GM19035 (cell line): ENCODE results near the gene TXNDC16.
"Not testable (repeated sequence)": the region's sequence is repeated elsewhere in the genome, so short reads cannot be mapped to it uniquely, and the experiment has no call there.

Experiments used
- ATAC-seq: cut with Tn5 transposase; IDR thresholded peaks from one replicate; pipeline ENCODE4 v1.9.1; 2021; ENCODE audit not compliant: unreplicated experiment

The TXNDC16 gene, protein sequence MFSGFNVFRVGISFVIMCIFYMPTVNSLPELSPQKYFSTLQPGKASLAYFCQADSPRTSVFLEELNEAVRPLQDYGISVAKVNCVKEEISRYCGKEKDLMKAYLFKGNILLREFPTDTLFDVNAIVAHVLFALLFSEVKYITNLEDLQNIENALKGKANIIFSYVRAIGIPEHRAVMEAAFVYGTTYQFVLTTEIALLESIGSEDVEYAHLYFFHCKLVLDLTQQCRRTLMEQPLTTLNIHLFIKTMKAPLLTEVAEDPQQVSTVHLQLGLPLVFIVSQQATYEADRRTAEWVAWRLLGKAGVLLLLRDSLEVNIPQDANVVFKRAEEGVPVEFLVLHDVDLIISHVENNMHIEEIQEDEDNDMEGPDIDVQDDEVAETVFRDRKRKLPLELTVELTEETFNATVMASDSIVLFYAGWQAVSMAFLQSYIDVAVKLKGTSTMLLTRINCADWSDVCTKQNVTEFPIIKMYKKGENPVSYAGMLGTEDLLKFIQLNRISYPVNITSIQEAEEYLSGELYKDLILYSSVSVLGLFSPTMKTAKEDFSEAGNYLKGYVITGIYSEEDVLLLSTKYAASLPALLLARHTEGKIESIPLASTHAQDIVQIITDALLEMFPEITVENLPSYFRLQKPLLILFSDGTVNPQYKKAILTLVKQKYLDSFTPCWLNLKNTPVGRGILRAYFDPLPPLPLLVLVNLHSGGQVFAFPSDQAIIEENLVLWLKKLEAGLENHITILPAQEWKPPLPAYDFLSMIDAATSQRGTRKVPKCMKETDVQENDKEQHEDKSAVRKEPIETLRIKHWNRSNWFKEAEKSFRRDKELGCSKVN

DNA sequence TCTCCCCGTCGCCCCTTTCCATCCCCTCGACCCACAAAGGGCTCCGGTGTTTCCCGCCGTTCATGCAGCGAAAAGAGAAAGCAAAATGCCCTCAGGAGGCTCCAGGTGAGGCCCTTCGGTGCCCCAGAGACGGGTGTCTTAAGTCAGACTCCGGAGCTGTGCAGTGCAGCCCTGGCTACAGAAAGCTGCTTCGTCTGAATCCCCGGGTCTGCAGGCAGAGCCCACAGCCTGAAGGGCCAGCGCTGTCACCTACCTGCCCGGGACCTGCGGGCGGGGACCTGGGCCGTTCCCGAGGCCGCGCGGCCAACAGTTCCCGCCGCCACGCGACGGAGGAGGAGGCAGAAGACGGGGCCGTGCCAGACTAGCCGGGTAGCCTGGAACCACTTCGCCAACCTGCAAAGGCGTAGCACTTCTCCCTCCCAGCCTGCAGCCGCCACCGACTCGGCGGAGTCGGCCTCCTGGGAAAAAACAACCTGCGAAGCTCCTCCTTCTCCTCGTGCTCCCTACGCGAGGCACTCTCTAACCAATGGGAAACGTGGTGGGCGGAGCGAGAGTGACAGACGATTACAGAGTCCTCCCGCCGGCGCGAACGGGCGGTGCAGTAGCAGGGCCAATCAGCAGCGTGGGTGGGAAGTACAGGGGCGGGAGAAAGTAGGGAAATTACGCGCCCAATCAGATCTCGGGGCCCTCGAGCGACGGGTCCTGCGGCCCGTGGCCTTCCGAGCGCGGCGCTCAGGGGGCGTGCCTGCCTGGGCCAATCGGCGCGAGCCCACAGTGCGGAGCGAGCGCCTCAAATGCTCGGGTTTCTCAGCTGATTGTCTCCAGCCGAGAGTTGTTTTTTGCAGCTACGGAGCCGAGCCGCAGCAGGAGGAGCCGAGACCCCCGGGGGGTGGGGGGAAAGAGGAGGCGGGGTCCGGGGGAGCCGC, at the start of gene TXNDC16, which contains the start of gene GPR137C:
Gene TXNDC16 (minus strand): TSS at position 443 of the 926 bp plus-strand sequence. CDS start 8,948 bp downstream, outside the sequence.
Gene GPR137C (plus strand): TSS at position 774 of the 926 bp plus-strand sequence. CDS start 312 bp downstream, outside the sequence.
- ATAC-seq, result peak; percentile 86

DNA sequence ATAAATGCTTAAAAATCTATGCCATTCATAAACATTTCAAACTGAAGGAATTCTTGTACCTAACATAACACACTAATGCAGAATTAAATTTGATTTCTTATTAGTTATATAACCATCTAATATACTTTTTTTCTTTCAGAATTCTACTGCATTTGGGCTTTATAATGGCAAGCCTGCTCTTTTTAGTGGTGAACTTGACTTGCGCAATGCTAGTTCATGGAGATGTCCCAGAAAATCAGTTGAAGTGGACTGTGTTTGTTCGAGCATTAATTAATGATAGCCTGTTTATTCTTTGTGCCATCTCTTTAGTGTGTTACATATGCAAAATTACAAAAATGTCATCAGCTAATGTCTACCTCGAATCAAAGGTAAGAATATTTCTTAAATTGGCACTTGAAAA, 47.7 kb upstream of the TXNDC16 start:
- ATAC-seq, result no peak

DNA sequence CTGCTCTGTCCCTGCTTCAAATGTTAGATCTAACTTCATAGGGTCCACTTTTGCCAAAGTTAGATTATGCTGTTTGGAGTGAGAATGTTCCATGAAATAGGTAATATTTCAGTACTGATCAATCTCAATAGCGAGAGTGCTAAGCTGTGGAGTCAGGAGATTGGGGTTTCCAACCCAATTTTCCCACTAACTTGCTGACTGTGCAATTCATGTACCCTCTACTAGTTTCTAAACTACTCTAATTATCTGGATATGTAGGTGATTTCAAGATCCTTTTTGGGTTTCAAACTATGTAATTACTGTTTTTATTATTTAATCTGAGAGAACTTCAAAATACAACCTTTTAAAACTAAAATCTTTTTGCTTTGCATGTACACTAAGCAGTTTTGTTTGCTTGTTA, 46.3 kb upstream of the TXNDC16 start:
- ATAC-seq, result no peak

DNA sequence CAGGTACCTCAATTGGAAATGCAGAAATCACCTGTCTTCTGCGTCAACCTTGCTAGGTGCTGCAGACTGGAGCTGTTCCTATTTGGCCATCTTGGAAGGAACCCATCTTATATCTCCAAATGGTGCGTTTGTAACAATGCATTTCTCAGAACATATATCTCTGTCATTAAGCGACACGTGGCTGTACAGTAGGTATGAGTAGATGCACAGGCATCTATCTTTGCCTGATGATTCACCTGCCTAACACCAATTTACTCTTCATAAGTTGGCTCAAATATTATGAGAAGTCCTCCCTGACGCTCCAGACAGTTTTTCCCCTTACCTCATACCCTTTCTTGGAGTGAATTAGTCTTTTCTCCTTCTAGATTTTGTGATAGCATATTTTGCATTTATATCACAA, 44.6 kb upstream of the TXNDC16 start:
- no peak for ATAC-seq

DNA sequence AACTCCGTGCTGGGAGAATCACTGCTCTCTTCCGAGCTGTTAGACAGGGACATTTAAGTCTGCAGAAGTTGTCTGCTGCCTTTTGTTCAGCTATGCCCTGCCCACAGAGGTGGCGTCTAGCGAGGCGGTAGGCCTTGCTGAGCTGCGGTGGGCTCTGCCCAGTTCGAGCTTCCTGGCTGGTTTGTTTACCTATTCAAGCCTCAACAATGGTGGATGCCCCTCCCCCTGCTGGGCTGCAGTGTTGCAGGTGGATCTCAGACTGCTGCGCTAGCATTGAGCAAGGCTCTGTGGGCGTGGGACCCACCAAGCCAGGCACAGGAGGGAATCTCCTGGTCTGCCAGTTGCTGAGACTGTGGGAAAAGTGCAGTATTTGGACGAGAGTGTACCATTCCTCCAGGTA, 44.0 kb upstream of the TXNDC16 start:
- no peak for ATAC-seq

DNA sequence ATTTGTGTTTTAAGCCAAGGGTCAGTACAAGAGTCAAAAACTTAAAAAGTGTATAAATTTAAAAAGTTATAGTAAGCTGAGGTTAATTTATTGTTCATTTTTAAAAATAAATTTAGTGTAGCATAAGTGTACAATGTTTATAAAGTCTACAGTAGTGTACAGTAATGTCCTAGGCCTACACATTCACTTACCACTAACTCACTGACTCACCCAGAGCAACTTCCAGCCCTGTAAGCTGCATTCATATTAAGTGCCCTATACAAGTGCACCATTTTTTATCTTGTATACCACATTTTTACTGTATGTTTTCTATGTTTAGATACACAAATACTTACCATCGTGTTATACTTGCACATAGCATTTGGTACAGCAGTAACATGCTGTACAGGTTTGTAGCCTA, 38.0 kb upstream of the TXNDC16 start:
- ATAC-seq, result no peak

DNA sequence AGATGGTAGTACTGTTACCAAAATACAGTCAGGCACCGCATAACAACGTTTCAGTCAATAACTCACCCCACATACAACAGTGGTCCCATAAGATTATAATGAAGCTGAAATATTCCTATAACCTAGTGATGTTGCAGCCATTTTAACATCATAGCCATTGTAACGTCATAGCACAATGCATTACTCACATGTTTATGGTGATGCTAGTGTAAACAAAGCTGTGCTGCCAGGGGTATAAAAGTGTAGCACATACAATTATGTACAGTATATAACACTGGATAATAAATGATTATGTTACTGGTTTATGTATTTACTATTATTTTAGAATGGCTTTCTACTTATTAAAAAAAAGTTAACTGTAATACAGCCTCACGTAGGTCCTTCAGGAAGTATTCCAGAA, 37.3 kb upstream of the TXNDC16 start:
- no peak for ATAC-seq

DNA sequence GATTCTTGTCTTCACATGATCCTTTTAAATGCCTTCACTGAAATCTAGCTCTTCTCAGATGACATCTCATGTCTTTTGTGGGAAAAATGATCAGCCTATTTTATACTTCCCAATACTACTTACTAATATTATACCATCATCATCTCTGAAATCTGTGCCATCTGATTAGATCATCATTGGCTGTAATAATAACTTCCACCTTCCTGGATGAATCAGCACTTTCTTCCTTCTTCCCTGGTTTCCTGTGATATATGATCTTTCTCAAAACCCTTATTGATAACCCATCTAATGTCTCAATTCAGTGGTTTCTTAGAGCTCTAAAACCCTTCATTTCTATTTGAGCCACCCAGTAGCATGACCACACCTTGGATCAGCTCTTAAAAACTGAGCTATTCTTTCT, 31.2 kb upstream of the TXNDC16 start:
- ATAC-seq, result no peak

DNA sequence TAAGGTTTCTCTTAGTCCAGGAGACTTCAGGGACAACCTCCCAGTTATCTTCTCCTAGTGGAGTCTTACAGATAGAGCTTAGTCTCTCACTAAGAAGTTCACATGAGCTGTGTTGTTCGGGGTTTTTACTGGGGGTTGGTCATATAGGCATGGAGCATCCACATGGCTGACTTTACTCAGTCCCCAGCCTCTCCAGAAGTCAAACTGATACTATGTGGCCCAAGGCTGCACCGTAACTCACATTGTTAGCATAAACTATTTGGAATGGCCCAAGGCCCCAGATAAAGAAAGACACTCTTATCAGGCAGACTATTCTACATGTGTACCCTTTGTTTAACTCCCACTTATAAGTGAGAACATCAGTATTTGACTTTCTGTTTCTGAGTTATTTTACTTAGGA, 23.6 kb upstream of the TXNDC16 start:
- ATAC-seq, result no peak

DNA sequence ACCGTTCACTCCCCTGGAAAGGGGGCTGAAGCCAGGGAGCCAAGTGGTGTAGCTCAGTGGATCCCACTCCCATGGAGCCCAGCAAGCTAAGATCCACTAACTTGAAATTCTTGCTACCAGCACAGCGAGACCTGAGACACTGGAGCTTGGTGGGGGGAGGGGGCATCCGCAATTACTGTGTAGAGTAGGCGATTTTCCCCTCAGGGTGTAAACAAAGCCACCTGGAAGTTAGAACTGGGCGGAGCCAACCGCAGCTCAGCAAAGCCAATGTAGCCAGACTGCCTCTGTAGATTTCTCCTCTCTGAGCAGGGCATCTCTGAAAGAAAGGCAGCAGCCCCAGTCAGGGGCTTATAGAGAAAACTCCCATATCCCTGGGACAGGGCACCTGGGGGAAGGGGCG, 16.1 kb upstream of the TXNDC16 start:
- ATAC-seq, result not testable (repeated sequence)

DNA sequence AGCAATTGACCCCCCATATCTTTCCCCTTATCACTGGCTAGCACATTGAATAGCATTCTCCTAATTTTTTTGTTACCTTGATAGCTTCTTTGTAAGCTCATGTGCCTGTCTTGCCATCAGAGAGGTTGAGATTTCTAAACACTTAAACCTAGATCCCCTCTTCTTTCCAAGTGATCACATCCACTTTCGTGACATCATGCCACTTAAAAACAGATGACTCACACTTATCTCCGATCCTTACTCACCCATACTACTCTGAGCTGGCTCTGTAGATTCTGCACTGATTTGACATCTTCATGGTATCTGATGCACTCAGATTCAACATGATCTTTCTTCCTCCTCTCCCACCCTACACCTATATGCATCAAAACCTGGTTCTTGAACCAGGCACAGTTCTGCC, 10.8 kb upstream of the TXNDC16 start:
- ATAC-seq, result no peak

DNA sequence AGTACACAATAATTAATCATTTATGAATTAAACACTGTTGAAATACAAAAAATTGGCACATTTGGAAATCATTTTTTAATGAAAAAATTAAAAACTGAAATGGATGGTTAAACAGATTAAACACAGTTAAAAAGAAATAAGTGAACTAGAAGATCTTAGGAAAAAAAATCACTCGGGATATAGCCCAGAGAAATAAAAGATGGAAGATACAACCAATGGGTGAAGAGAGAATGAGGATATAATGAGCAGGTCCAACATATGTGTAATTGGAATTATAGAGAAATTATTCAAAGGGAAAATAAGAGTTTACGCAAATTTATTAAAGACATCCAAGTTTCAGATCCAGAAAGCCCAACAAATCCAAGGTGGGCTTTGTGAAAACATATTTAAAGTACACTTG, 6.4 kb upstream of the TXNDC16 start:
- no peak for ATAC-seq

DNA sequence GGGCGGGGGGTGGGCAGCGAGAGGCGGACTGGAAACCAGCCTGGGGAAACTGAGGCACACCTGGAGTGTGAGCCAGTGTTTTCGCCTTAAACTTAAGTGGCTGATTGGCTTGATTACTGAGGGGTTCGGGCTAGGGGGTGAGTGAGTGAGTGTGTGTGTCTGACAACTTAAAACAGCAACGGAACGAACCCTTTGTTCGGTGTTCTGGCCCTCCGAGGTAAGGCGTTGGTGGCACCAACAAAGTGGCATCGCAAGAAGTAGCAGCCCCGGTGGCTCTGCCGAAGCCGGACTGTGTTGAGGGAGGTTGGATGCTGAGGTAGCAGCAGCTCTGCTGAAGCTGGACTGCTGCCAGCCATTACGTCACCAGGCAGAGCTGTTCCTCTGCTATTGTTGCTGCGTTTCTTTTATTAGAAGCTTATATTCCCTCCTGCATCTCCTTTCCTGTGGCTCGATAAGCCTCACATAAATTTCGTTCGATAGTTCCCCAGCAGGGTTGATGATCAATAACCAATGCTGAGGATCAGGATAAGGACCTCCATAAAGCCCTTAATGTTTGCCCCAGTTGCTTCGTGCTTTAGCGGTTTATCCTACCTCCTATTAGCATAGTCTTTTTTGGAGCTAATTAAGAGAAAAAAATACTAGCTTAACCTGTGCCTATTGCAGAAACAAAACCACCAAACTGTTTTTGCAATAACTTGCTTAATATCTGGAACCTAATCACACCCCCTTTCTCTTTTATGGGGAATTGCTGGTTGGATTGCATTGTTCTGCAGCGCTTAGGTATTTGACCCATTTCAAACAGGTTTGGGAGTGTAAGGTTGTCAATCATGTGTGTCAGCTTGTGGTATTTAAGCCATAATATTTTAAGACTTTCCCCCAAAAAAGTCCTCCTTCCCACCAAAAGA, 1.6 kb upstream of the TXNDC16 start:
- ATAC-seq, result no peak

DNA sequence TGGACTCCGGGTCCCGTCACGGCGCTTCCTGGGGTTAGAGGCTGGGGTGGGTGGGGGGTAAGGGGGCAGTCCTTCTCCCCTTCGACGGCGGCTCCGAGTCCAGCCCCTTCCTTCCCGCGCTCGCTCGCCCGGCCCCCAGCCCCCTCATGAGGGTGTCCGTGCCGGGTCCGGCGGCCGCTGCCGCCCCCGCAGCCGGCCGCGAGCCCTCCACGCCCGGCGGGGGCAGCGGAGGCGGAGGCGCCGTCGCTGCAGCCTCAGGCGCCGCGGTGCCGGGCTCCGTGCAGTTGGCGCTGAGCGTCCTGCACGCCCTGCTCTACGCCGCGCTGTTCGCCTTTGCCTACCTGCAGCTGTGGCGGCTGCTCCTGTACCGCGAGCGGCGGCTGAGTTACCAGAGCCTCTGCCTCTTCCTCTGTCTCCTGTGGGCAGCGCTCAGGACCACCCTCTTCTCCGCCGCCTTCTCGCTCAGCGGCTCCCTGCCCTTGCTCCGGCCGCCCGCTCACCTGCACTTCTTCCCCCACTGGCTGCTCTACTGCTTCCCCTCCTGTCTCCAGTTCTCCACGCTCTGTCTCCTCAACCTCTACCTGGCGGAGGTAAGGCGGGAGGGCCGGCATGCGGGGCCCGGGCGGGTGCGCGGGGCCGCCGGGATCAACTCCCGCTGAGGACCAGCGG, 831 bp upstream of the TXNDC16 start:
- ATAC-seq, result peak; percentile 32

DNA sequence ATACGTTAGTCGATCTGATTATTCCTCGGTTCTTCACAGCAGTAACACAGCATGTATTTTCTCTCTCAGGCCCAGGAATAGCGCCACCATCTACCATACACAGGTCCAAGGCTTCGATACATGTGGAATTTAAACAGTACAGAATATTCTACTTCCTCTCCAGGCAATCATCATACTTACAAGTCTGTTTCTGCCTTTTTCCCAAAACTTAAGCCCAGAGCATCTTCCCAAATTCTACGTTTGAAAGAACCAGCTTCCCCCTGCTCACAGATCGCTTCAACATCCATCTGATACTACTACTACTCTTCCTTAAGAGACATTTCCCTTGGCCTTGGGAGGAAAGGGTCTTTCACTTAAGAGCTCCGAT, 626 bp downstream of the TXNDC16 start:
- ATAC-seq, result no peak

DNA sequence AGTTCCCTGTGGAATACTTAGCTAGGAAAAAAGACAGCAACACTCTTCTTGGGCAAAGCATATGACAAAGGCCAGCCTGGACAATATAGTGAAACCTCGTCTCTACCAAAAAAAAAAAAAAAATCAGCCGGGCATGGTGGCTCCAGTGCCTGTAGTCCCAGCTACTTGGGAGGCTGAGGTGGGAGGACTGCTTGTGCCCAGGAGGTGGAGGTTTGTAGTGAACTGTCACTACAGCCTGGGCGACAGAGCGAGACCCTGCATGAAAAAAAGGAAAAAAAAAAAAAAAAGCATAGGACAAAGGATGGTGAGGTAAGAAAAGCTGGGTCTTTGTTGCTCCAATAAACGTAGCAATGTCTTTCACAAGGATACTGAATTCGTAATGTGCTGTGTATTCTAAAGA, 1.1 kb downstream of the TXNDC16 start:
- ATAC-seq, result no peak

DNA sequence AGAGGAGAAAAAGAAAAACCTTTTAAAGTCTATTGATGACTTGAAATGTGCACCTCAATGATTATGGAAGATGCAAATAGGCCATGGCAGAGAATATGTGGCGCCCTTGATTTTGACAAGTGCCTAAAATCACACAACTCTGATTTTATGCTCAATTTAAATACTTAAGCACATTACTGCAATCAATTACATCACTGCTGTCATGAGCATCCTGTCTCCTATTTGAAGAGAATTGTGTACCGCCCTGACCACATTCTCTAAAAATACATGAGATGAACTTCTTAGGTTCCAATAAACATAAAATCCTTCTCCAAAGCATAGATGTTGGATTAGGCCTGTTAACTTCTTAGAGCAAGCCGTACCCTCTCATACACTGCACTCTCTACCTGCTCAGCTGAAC, 1.6 kb downstream of the TXNDC16 start:
- no peak for ATAC-seq

DNA sequence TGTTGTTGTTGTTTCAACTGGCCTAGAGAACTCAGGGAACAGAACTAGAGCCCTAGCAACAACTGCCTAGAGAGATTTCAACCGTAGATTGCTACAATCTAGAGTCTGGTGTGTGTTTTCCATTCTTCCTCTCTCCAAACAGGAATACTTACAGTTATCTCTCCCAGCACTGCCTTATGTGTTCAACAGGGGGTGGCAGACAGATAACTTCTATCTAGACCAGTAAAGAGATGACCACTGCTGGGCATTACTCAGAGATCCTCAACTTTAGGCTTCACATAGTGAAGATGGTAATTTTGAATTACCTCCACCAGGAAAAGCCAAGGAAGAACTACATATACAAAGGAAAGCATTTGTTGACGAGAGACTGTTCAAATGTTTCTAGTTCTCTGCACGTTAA, 4.8 kb downstream of the TXNDC16 start:
- no peak for ATAC-seq

DNA sequence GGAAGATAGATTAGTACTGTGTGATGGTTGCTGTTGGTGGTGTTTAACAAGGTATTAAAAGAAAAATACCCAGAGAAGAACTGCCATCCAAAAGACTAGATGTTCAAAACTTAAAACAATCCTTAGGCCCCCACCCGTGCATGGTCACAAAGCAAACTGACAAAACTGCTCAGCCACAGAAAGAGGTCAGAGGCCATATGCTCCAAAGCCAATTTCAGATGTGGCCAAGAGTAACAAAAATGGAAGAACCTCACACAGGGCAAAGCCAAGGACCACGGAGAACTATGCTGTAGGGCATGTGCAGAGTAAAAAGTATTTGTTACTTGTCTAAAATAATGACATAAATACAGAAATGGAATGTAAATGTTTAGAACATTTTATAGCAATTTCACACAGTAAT, 5.3 kb downstream of the TXNDC16 start:
- no peak for ATAC-seq

DNA sequence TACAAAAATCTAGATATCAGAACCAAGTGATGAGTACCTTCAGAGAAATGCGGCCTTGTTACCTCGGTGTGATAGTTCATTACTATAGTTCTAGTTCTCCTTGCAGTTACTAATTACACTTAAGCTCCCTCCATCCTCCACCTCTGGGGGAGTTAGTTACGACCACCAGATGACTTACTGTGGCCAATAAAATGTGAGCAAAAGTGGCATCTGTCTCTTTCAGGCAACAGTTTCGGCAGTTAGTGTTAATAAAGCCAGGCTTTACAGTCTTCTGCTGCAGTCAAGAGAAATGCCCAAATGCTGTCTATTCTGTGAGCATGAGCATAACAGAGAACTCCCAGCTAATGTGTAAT, 6.0 kb downstream of the TXNDC16 start:
- no peak for ATAC-seq
